K562 (cell line): ENCODE measurements around the gene METTL8. TPM values are rescaled to one million over a fixed set of nuclear protein-coding genes. Genes with fewer than 3 reads are reported as not detected.
A peak's percentile ranks its signal among the peaks of the same experiment; 100 is the strongest.

ENCODE experiments used
- ARHGAP35 ChIP-seq: fragments of 450-650 bp; IDR thresholded peaks from 2 replicates; pipeline ENCODE4 v1.6.1; 2018; ENCODE audit not compliant: partially characterized antibody
- ELF4 ChIP-seq: fragments of 450-650 bp; formaldehyde crosslinking; IDR thresholded peaks from 2 replicates; pipeline ENCODE4 v1.4.0; 2022; ENCODE audit warnings: missing genetic modification characterization
- FOXA1 ChIP-seq: fragments of 450-650 bp; IDR thresholded peaks from 2 replicates; pipeline ENCODE4 v1.6.1; 2016; ENCODE audit warnings: mild to moderate bottlenecking, borderline replicate concordance
- IFI16 ChIP-seq: fragments of 250-450 bp; sonication (Bioruptor Pico); IDR thresholded peaks from 2 replicates; pipeline ENCODE4 v2.1.2; 2022; ENCODE audit warnings: mild to moderate bottlenecking, inconsistent platforms
- TRIM28 ChIP-seq: fragments of 450-650 bp; IDR thresholded peaks from 2 replicates; pipeline ENCODE4 v1.6.1; 2017
- ZFX ChIP-seq: sonication (generic); formaldehyde crosslinking; IDR thresholded peaks from 2 replicates; pipeline ENCODE4 v1.8.0; 2022; ENCODE audit warnings: mild to moderate bottlenecking, missing genetic modification reagents, moderate library complexity
- ZNF263 ChIP-seq: sonication (generic); formaldehyde crosslinking; IDR thresholded peaks from 2 replicates; pipeline ENCODE4 v1.8.0; 2022; ENCODE audit warnings: mild to moderate bottlenecking, missing genetic modification reagents, borderline replicate concordance
- ZNF354B ChIP-seq: fragments of 250-450 bp; sonication (Bioruptor Pico); IDR thresholded peaks from 2 replicates; pipeline ENCODE4 v1.4.0; 2020
- polyA plus RNA-seq, 8 experiments: library from polyadenylated mRNA; depleted of rRNA in 4 of 8; stranded (reverse) in 5 of 8; unstranded in 3 of 8; fragments of >200 nt; fragmentation: Nextera tagmentation in 2 of 8; fragmentation: Illumina TruSeq in 1 of 8; extraction: Ambion mirVana in 2 of 8; extraction: Trizol in 1 of 8; gene quantifications; 2 replicates each; pipeline versions ENCODE4 v1.2.1 to v1.2.3, GENCODE V29; 2011 to 2014; ENCODE audit warnings: inconsistent platforms in 1 of 8, missing spikeins in 1 of 8
- total RNA-seq, 7 experiments: library from RNA; depleted of rRNA in 6 of 7; stranded (reverse); fragments of >200 nt in 6 of 7; fragmentation: Illumina TruSeq in 2 of 7; extraction: Trizol in 2 of 7; gene quantifications; 2 replicates each; pipeline versions ENCODE4 v1.2.1 to v1.2.3, GENCODE V29; 2011 to 2021; ENCODE audit warnings: low replicate concordance in 1 of 7
- TF ChIP-seq, protein P1 (sequence below): IDR thresholded peaks from 2 replicates; pipeline ENCODE4 v1.6.1; 2012; ENCODE audit warnings: low read depth, low read length, improper control_type of control experiment, borderline replicate concordance
- TF ChIP-seq, protein P2 (sequence below): fragments of 250-450 bp; sonication (Bioruptor Pico); IDR thresholded peaks from 2 replicates; pipeline ENCODE4 v1.9.0; 2021; ENCODE audit warnings: mild to moderate bottlenecking, inconsistent platforms
- TF ChIP-seq, protein P3 (sequence below), 2 experiments: fragments of 450-650 bp; formaldehyde crosslinking in 1 of 2; IDR thresholded peaks; 2 replicates each; pipeline versions ENCODE4 v1.4.0 to v1.6.1; 2014 to 2020; ENCODE audit warnings: mild to moderate bottlenecking in 2 of 2, borderline replicate concordance in 1 of 2, low read depth in 1 of 2

METTL8 gene
- total and polyA plus RNA-seq, 9 of the 15 experiments (the other 6 are each of a cell fraction or from before 2014, with no cell fraction given) = 12.9 to 52.6 (median 33.7) TPM

DNA sequence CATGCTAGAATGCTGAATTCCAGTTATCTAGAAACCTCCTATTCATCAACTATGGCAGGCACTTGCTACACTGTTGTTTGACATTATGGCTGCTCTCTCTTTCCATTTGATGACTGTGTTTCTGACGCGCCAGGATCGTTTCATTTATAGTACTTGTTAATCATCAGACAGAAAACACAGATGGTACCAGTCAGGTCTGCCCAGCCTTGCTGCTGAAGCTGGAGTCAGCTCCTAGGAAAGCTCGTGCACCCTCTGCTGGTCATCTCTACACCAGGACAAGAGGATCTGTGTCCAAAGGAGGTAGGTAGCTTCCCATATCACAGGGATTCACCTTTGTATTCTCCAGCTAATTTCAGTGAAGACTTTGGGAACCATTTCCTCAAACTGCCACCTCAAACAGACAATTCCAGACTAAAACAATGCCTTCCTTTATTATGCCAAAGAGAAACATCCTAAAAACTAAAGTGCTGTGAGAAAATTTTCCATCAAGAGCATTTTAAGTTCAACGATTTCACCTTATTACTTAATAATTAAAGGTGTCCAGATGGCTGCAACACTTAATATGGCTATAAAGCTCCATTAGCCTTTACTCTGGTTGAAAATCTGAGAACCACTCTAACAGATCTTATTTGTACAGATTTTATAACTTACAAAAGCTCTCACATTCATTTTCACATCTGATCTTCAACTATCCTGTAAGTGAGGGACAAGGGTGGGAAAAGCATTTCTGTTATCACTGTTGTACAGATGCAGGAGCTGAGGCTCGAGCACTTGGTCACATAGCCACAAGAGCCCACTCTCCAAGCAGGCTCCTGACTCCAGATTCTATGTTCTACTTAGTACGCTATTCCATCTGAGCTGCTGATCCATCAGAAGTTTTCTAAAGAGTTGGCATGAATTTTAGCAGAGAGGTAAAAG is 17.5 kb downstream of the METTL8 start (continued):
- TF ChIP-seq, protein P1, sequence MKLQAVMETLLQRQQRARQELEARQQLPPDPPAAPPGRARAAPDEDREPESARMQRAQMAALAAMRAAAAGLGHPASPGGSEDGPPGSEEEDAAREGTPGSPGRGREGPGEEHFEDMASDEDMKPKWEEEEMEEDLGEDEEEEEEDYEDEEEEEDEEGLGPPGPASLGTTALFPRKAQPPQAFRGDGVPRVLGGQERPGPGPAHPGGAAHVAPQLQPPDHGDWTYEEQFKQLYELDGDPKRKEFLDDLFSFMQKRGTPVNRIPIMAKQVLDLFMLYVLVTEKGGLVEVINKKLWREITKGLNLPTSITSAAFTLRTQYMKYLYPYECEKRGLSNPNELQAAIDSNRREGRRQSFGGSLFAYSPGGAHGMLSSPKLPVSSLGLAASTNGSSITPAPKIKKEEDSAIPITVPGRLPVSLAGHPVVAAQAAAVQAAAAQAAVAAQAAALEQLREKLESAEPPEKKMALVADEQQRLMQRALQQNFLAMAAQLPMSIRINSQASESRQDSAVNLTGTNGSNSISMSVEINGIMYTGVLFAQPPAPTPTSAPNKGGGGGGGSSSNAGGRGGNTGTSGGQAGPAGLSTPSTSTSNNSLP = 0 out of 2 replicates have a peak, but pooled peaks have one; percentile 31
- no peak for TF ChIP-seq ZFX (CRISPR knock-in tag)
- TF ChIP-seq, protein P2, sequence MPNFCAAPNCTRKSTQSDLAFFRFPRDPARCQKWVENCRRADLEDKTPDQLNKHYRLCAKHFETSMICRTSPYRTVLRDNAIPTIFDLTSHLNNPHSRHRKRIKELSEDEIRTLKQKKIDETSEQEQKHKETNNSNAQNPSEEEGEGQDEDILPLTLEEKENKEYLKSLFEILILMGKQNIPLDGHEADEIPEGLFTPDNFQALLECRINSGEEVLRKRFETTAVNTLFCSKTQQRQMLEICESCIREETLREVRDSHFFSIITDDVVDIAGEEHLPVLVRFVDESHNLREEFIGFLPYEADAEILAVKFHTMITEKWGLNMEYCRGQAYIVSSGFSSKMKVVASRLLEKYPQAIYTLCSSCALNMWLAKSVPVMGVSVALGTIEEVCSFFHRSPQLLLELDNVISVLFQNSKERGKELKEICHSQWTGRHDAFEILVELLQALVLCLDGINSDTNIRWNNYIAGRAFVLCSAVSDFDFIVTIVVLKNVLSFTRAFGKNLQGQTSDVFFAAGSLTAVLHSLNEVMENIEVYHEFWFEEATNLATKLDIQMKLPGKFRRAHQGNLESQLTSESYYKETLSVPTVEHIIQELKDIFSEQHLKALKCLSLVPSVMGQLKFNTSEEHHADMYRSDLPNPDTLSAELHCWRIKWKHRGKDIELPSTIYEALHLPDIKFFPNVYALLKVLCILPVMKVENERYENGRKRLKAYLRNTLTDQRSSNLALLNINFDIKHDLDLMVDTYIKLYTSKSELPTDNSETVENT (CRISPR knock-in tag) = no peak
- TF ChIP-seq FOXA1 = no peak
- no peak for TF ChIP-seq IFI16 (CRISPR knock-in tag)
- no peak for TF ChIP-seq ZNF354B (CRISPR knock-in tag)
- TF ChIP-seq TRIM28 = 0 out of 2 replicates have a peak, but pooled peaks have one; percentile 30
- no peak for TF ChIP-seq ELF4 (CRISPR knock-in tag)
- TF ChIP-seq, protein P3, sequence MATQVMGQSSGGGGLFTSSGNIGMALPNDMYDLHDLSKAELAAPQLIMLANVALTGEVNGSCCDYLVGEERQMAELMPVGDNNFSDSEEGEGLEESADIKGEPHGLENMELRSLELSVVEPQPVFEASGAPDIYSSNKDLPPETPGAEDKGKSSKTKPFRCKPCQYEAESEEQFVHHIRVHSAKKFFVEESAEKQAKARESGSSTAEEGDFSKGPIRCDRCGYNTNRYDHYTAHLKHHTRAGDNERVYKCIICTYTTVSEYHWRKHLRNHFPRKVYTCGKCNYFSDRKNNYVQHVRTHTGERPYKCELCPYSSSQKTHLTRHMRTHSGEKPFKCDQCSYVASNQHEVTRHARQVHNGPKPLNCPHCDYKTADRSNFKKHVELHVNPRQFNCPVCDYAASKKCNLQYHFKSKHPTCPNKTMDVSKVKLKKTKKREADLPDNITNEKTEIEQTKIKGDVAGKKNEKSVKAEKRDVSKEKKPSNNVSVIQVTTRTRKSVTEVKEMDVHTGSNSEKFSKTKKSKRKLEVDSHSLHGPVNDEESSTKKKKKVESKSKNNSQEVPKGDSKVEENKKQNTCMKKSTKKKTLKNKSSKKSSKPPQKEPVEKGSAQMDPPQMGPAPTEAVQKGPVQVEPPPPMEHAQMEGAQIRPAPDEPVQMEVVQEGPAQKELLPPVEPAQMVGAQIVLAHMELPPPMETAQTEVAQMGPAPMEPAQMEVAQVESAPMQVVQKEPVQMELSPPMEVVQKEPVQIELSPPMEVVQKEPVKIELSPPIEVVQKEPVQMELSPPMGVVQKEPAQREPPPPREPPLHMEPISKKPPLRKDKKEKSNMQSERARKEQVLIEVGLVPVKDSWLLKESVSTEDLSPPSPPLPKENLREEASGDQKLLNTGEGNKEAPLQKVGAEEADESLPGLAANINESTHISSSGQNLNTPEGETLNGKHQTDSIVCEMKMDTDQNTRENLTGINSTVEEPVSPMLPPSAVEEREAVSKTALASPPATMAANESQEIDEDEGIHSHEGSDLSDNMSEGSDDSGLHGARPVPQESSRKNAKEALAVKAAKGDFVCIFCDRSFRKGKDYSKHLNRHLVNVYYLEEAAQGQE (IDR thresholded peaks at IDR 0.05; ENCODE audit: borderline replicate concordance) = peak; percentile 90
- TF ChIP-seq, protein P3 (CRISPR knock-in tag; IDR thresholded peaks at IDR 0.05; ENCODE audit: low read depth) = no peak
- TF ChIP-seq ARHGAP35 = no peak
- TF ChIP-seq ZNF263 (CRISPR knock-in tag) = no peak
